GM23248 (cell line): ENCODE results near the gene CDC42EP4. TPM values are rescaled to one million over a fixed set of nuclear protein-coding genes. Genes with fewer than 3 reads are reported as not detected.

ENCODE experiments used
- DNase-seq: peaks from one replicate; pipeline ENCODE4 v3.0.0-alpha.2; 2015
- H2AFZ ChIP-seq: fragments of 200-600 bp; sonication (generic); 2 replicates; pipeline ENCODE4 v1.6.1; 2016; ENCODE audit warnings: antibody characterized with exemption
- H3F3A ChIP-seq: fragments of 200-600 bp; sonication (generic); 2 replicates; pipeline ENCODE4 v1.6.1; 2016; ENCODE audit warnings: mild to moderate bottlenecking, antibody characterized with exemption, mixed run types; ENCODE audit not compliant: insufficient read depth
- H3K27ac ChIP-seq: fragments of 200-600 bp; sonication (generic); 2 replicates; pipeline ENCODE4 v1.5.1; 2016; ENCODE audit warnings: mild to moderate bottlenecking
- H3K27me3 ChIP-seq: fragments of 200-600 bp; sonication (generic); replicated peaks from 2 replicates; pipeline ENCODE4 v1.6.1; 2016; ENCODE audit warnings: mild to moderate bottlenecking; ENCODE audit not compliant: insufficient read depth
- H3K36me3 ChIP-seq: fragments of 200-600 bp; sonication (generic); 2 replicates; pipeline ENCODE4 v1.6.1; 2016; ENCODE audit warnings: low read depth, mild to moderate bottlenecking
- H3K4me1 ChIP-seq: fragments of 200-600 bp; sonication (generic); 2 replicates; pipeline ENCODE4 v1.6.1; 2016; ENCODE audit warnings: mild to moderate bottlenecking; ENCODE audit not compliant: insufficient read depth
- H3K4me2 ChIP-seq: fragments of 200-600 bp; sonication (generic); one replicate; pipeline ENCODE4 v1.6.1; 2016; ENCODE audit warnings: mild to moderate bottlenecking; ENCODE audit not compliant: unreplicated experiment
- H3K4me3 ChIP-seq: fragments of 200-600 bp; sonication (generic); 2 replicates; pipeline ENCODE4 v1.5.1; 2016; ENCODE audit warnings: mild to moderate bottlenecking
- H3K79me2 ChIP-seq: fragments of 200-600 bp; sonication (generic); 2 replicates; pipeline ENCODE4 v1.6.1; 2016; ENCODE audit warnings: mild to moderate bottlenecking; ENCODE audit not compliant: insufficient read depth
- H3K9ac ChIP-seq: fragments of 200-600 bp; sonication (generic); 2 replicates; pipeline ENCODE4 v1.6.1; 2016; ENCODE audit warnings: mild to moderate bottlenecking
- H3K9me2 ChIP-seq: fragments of 200-600 bp; sonication (generic); 2 replicates; pipeline ENCODE4 v1.6.1; 2016; ENCODE audit warnings: mixed run types, mild to moderate bottlenecking, moderate library complexity; ENCODE audit not compliant: insufficient read depth
- H3K9me3 ChIP-seq: fragments of 200-600 bp; sonication (generic); one replicate; pipeline ENCODE4 v1.6.1; 2017; ENCODE audit warnings: low read depth
- H4K20me1 ChIP-seq: fragments of 200-600 bp; sonication (generic); 2 replicates; pipeline ENCODE4 v1.6.0; 2016; ENCODE audit not compliant: insufficient read depth
- EZH2 ChIP-seq: fragments of 200-600 bp; sonication (generic); IDR thresholded peaks from 2 replicates; pipeline ENCODE4 v1.6.1; 2018; ENCODE audit warnings: antibody characterized with exemption, mild to moderate bottlenecking; ENCODE audit not compliant: insufficient read depth, poor library complexity, severe bottlenecking
- EZH2phosphoT487 ChIP-seq: fragments of 200-600 bp; sonication (generic); IDR thresholded peaks from 2 replicates; pipeline ENCODE4 v1.6.1; 2018; ENCODE audit warnings: antibody characterized with exemption, moderate library complexity, mild to moderate bottlenecking, low read depth; ENCODE audit not compliant: insufficient read depth
- WGBS, 2 experiments: methylation state at CpG; one replicate each; pipeline ENCODE4 v1.1.6; 2015 to 2017; ENCODE audit warnings: low lambda C conversion rate in 2 of 2, low coverage in 1 of 2; ENCODE audit errors: missing lambda C conversion rate in 2 of 2; 5-methylcytosine and 5-hydroxymethylcytosine counted together
- in situ Hi-C: fragments of 300-500 bp; cut with MboI; formaldehyde crosslinking; loops from 2 replicates; pipeline ENCODE4 v1.15.0; 2020
- polyA plus RNA-seq: library from polyadenylated mRNA; unstranded; fragments of >200 nt; fragmentation: Nextera tagmentation; extraction: Ambion mirVana; gene quantifications from 2 replicates; pipeline ENCODE4 v1.2.1, GENCODE V29; 2016
- total RNA-seq: library from RNA; depleted of rRNA; stranded (reverse); fragments of >200 nt; shearing (Covaris generic); gene quantifications from 2 replicates; pipeline ENCODE4 v1.2.3, GENCODE V29; 2014

CDC42EP4 gene
- total and polyA plus RNA-seq, 2 experiments from 2014 or later = 31.2 to 34.6 TPM

- in situ Hi-C loops = no loop called here
- no peaks in the 10 kb centered on the region for H3F3A ChIP-seq
- 82 to 85% methylated on average over 8 of the region's 8 CpGs for WGBS, 2 experiments
- H3K9me2 ChIP-seq = no peaks in the 10 kb centered on the region
- no peak overlapping the region for H3K9ac ChIP-seq
- no peak overlapping the region for H3K27ac ChIP-seq
- H3K4me3 ChIP-seq = no peak overlapping the region
- H3K4me2 ChIP-seq = no peak overlapping the region
- no peak overlapping the region for H2AFZ ChIP-seq
- H3K27me3 ChIP-seq = no peaks in the 10 kb centered on the region
- H4K20me1 ChIP-seq = no peaks in the 10 kb centered on the region
- peaks cover 62% of the 10 kb centered on the region for H3K79me2 ChIP-seq
- DNase-seq = no peak
- no peaks in the 10 kb centered on the region for H3K9me3 ChIP-seq
- TF ChIP-seq EZH2 = no peak
- no peak for TF ChIP-seq EZH2phosphoT487
- H3K4me1 ChIP-seq = peaks cover 10% of the 10 kb centered on the region
- no peaks in the 10 kb centered on the region for H3K36me3 ChIP-seq
Measured at GRCh38 chr17:73284354-73284753, 27.4 kb downstream of the CDC42EP4 start.

- Histone ChIP-seq H2AFZ (no peak overlapping the region), H3K9me2 (no peaks in the 10 kb centered on the region), H3K27ac (no peak overlapping the region), H4K20me1 (no peaks in the 10 kb centered on the region), H3K9ac (no peak overlapping the region), H3K9me3 (no peaks in the 10 kb centered on the region), H3K4me2 (no peak overlapping the region), H3K36me3 (no peaks in the 10 kb centered on the region), H3F3A (no peaks in the 10 kb centered on the region), H3K4me3 (no peak overlapping the region), H3K4me1 (peaks cover 9% of the 10 kb centered on the region), H3K79me2 (peaks cover 57% of the 10 kb centered on the region), H3K27me3 (no peaks in the 10 kb centered on the region)
- no peak for DNase-seq
- TF ChIP-seq EZH2 (no peak), EZH2phosphoT487 (no peak)
- in situ Hi-C loops = no loop called here
- WGBS, 2 experiments = 75 to 77% methylated on average over 10 of the region's 10 CpGs
Measured at GRCh38 chr17:73283841-73284282, 27.9 kb downstream of the CDC42EP4 start.

DNA sequence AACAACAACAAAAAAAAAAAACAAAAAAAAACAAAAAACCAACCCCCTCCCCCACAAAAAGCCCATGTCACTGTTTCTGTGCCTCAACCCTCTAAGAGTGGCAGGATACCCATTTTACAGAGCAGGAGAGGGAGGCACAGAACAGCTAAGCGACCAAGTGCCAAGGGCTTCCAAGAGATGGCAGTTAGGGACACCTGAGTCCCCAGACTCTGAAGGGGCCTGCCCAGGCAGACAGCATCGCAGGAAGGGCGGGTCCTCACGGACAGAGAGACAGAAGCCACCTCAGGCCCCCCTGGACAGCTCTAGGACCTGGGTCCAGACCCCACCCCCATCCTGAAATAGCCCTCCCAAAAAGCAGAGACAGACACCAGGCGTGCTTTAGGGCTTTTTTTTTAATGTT, 28.6 kb downstream of the CDC42EP4 start:
- no peak overlapping the region for H3K9ac ChIP-seq
- no peak overlapping the region for H2AFZ ChIP-seq
- H4K20me1 ChIP-seq = no peaks in the 10 kb centered on the region
- TF ChIP-seq EZH2phosphoT487 (no peak), EZH2 (no peak)
- H3K4me2 ChIP-seq = no peak overlapping the region
- H3K9me2 ChIP-seq = no peaks in the 10 kb centered on the region
- no peak for DNase-seq
- peaks cover 51% of the 10 kb centered on the region for H3K79me2 ChIP-seq
- H3K4me1 ChIP-seq = peaks cover 9% of the 10 kb centered on the region
- H3F3A ChIP-seq = no peaks in the 10 kb centered on the region
- no peak overlapping the region for H3K27ac ChIP-seq
- no peak overlapping the region for H3K4me3 ChIP-seq
- no peaks in the 10 kb centered on the region for H3K27me3 ChIP-seq
- in situ Hi-C loops = no loop called here
- no peaks in the 10 kb centered on the region for H3K9me3 ChIP-seq
- WGBS, 2 experiments = 96 to 100% methylated on average over 5 of the region's 5 CpGs
- H3K36me3 ChIP-seq = no peaks in the 10 kb centered on the region

GRCh38 chr17:73282629-73283028, 29.2 kb downstream of the CDC42EP4 start:
- Histone ChIP-seq H3K79me2 (peaks cover 45% of the 10 kb centered on the region), H3K9me3 (no peaks in the 10 kb centered on the region), H3F3A (no peaks in the 10 kb centered on the region), H3K9me2 (no peaks in the 10 kb centered on the region), H3K4me2 (no peak overlapping the region), H4K20me1 (no peaks in the 10 kb centered on the region), H3K9ac (no peak overlapping the region), H3K36me3 (no peaks in the 10 kb centered on the region), H3K4me3 (no peak overlapping the region), H2AFZ (no peak overlapping the region), H3K27ac (no peak overlapping the region), H3K4me1 (peaks cover 9% of the 10 kb centered on the region), H3K27me3 (no peaks in the 10 kb centered on the region)
- no peak for DNase-seq
- in situ Hi-C loops = no loop called here
- TF ChIP-seq EZH2phosphoT487 = no peak
- TF ChIP-seq EZH2 = no peak
- WGBS, 2 experiments = 92 to 94% methylated on average over 9 of the region's 9 CpGs

DNA sequence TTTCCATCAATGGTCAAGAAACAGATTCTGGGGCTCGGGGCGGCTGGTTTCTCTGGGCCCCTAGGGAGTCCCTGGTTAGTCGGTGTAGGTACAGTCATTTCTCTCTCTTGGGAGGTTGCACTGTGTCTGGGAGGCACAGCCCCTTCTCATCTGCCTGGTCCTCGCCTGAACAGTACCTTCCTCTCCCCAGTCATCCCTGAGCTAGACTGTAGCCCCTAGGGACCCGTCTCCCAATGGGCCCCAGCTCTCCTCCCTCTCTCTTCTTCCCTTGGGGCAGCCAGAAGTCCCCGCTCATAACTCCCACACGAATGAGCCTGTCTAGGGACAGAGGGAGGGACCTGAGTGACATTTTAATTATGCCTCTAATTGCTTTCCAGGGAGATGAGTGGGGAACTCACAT, 29.9 kb downstream of the CDC42EP4 start:
- 78 to 82% methylated on average over 7 of the region's 7 CpGs for WGBS, 2 experiments
- no peak for TF ChIP-seq EZH2phosphoT487
- no peak for TF ChIP-seq EZH2
- no peak overlapping the region for H3K4me3 ChIP-seq
- no peak overlapping the region for H3K4me2 ChIP-seq
- H3K27me3 ChIP-seq = no peaks in the 10 kb centered on the region
- peaks cover 3% of the 10 kb centered on the region for H3K4me1 ChIP-seq
- in situ Hi-C loops = no loop called here
- H3K79me2 ChIP-seq = peaks cover 38% of the 10 kb centered on the region
- DNase-seq = no peak
- H3K27ac ChIP-seq = no peak overlapping the region
- no peaks in the 10 kb centered on the region for H3K9me2 ChIP-seq
- H3F3A ChIP-seq = no peaks in the 10 kb centered on the region
- no peak overlapping the region for H3K9ac ChIP-seq
- no peaks in the 10 kb centered on the region for H4K20me1 ChIP-seq
- H3K36me3 ChIP-seq = no peaks in the 10 kb centered on the region
- H2AFZ ChIP-seq = no peak overlapping the region
- no peaks in the 10 kb centered on the region for H3K9me3 ChIP-seq
